ENCODE results near the gene CRIP1.

- no peak for TF ChIP-seq EGR1 (IDR thresholded peaks at IDR 0.05)
- TF ChIP-seq YY1 (IDR thresholded peaks at IDR 0.05; ENCODE audit: low read depth), result no peak
- TF ChIP-seq REST (IDR thresholded peaks at IDR 0.05; ENCODE audit: low read depth), result no peak
- no peak for TF ChIP-seq NFIC (IDR thresholded peaks at IDR 0.05)
- TF ChIP-seq EP300 (IDR thresholded peaks at IDR 0.05; ENCODE audit: borderline replicate concordance), result no peak
- no peak for TF ChIP-seq TCF12 (IDR thresholded peaks at IDR 0.05; ENCODE audit: low read depth)
- no peak for TF ChIP-seq TAF1 (IDR thresholded peaks at IDR 0.05; ENCODE audit: low read depth)
- TF ChIP-seq CEBPB (IDR thresholded peaks at IDR 0.05), result no peak
- no peak for TF ChIP-seq RAD21 (IDR thresholded peaks at IDR 0.05; ENCODE audit: low read depth)
- no peak for TF ChIP-seq TEAD4 (IDR thresholded peaks at IDR 0.05)
- TF ChIP-seq CREB1 (IDR thresholded peaks at IDR 0.05; ENCODE audit: low read depth), result no peak
- TF ChIP-seq MAX (IDR thresholded peaks at IDR 0.05), result no peak
- TF ChIP-seq ZBTB7A (IDR thresholded peaks at IDR 0.05; ENCODE audit: low read depth), result peak; percentile 38; the same call in 1 of the 2 replicates
- TF ChIP-seq FOXM1 (IDR thresholded peaks at IDR 0.05; ENCODE audit: borderline replicate concordance, low read depth), result no peak
Observed at GRCh38 chr14:105478398-105479251, 8.1 kb upstream of the CRIP1 start.

Data from Ishikawa (cell line).